H1 (cell line): ENCODE data around the gene TROAP. TPM values are rescaled to one million over a fixed set of nuclear protein-coding genes. Genes with fewer than 3 reads are reported as not detected.

Source experiments
- CTCF ChIA-PET: fragments of 300-600 bp; sonication (Branson Sonifier 250); formaldehyde crosslinking; loops from one replicate; lab custom pipeline; 2021; ENCODE audit not compliant: partially characterized antibody; lab: Charles Lee
- POLR2A ChIA-PET: fragments of 300-600 bp; sonication (Branson Sonifier 250); formaldehyde crosslinking; loops from one replicate; lab custom pipeline; 2021; ENCODE audit warnings: inconsistent platforms; ENCODE audit not compliant: partially characterized antibody; lab: Charles Lee
- DNase-seq, 2 experiments: peaks; one replicate each; pipeline versions ENCODE4 v3.0.0 to v3.0.0-alpha.2; 2010 to 2022; ENCODE audit warnings: low spot score in 2 of 2, low read depth in 1 of 2, mixed read lengths in 1 of 2
- FAIRE-seq: peaks from 2 replicates; lab custom pipeline; 2011; peaks lifted over from hg19 to GRCh38; lab: Jason Lieb, UNC
- H2AFZ ChIP-seq: 2 replicates; pipeline ENCODE4 v1.8.1; 2012; ENCODE audit warnings: low read length, inconsistent platforms
- H2AK5ac ChIP-seq: 2 replicates; pipeline ENCODE4 v1.6.1; 2013; ENCODE audit warnings: low read depth, low read length
- H2BK120ac ChIP-seq: replicated peaks from 2 replicates; pipeline ENCODE3; 2013; ENCODE audit warnings: low read depth, low read length, inconsistent platforms
- H2BK12ac ChIP-seq: 2 replicates; pipeline ENCODE4 v1.6.1; 2013; ENCODE audit warnings: low read depth, low read length
- H2BK15ac ChIP-seq: 2 replicates; pipeline ENCODE4 v1.6.1; 2013; ENCODE audit warnings: low read length
- H2BK20ac ChIP-seq: 2 replicates; pipeline ENCODE4 v1.6.1; 2013; ENCODE audit warnings: low read length
- H2BK5ac ChIP-seq: 2 replicates; pipeline ENCODE4 v1.6.1; 2013; ENCODE audit warnings: low read depth, low read length
- H3K14ac ChIP-seq: 2 replicates; pipeline ENCODE4 v1.6.1; 2013; ENCODE audit warnings: inconsistent platforms; ENCODE audit not compliant: insufficient read length
- H3K18ac ChIP-seq: 2 replicates; pipeline ENCODE4 v1.6.1; 2013; ENCODE audit warnings: low read length; ENCODE audit errors: extremely low read depth
- H3K23ac ChIP-seq: 2 replicates; pipeline ENCODE4 v1.6.1; 2013; ENCODE audit warnings: inconsistent platforms; ENCODE audit not compliant: insufficient read length
- H3K23me2 ChIP-seq: 2 replicates; pipeline ENCODE4 v1.6.1; 2013; ENCODE audit warnings: low read depth, low read length
- H3K27ac ChIP-seq: 2 replicates; pipeline ENCODE4 v1.6.1; 2011; ENCODE audit warnings: low read depth, low read length, inconsistent platforms
- H3K27me3 ChIP-seq, 4 experiments: replicated peaks in 1 of 4; 1 replicate in 1 of 4; 2 replicates in 3 of 4; pipeline versions ENCODE4 v1.6.1 to v1.8.1; 2011 to 2013; ENCODE audit warnings: low read length in 3 of 4, mild to moderate bottlenecking in 3 of 4, inconsistent platforms in 2 of 4, mixed read lengths in 2 of 4, moderate library complexity in 1 of 4; ENCODE audit not compliant: control insufficient read depth in 3 of 4, insufficient read depth in 3 of 4; ENCODE audit errors: extremely low read depth in 1 of 4
- H3K36me3 ChIP-seq, 4 experiments: 2 replicates each; pipeline versions ENCODE4 v1.6.1 to v1.8.1; 2011 to 2013; ENCODE audit warnings: mild to moderate bottlenecking in 4 of 4, low read length in 3 of 4, moderate library complexity in 2 of 4, control low read depth in 1 of 4, inconsistent platforms in 1 of 4; ENCODE audit not compliant: insufficient read depth in 4 of 4, control insufficient read depth in 2 of 4
- H3K4ac ChIP-seq: replicated peaks from 2 replicates; pipeline ENCODE3; 2013; ENCODE audit warnings: low read length, low read depth, mixed read lengths, inconsistent platforms; ENCODE audit not compliant: insufficient read length
- H3K4me1 ChIP-seq, 4 experiments: replicated peaks in 1 of 4; 1 replicate in 1 of 4; 2 replicates in 3 of 4; pipeline versions ENCODE4 v1.6.1 to v1.8.1; 2011 to 2013; ENCODE audit warnings: low read length in 3 of 4, inconsistent platforms in 2 of 4, mixed read lengths in 1 of 4; ENCODE audit not compliant: insufficient read depth in 4 of 4, control insufficient read depth in 3 of 4
- H3K4me2 ChIP-seq, 2 experiments: 2 replicates each; pipeline versions ENCODE4 v1.6.1 to v1.8.1; 2011 to 2013; ENCODE audit warnings: low read depth in 2 of 2, low read length in 2 of 2, control low read depth in 1 of 2, inconsistent platforms in 1 of 2, mild to moderate bottlenecking in 1 of 2; ENCODE audit not compliant: insufficient read depth in 1 of 2
- H3K4me3 ChIP-seq, 4 experiments: fragments of 200-600, 300-600 bp in 1 of 4; sonication (generic), shearing (Covaris generic), sonication (Bioruptor Twin) in 1 of 4; 2 replicates each; pipeline versions ENCODE4 v1.5.1 to v1.8.1; 2011 to 2016; ENCODE audit warnings: low read length in 4 of 4, low read depth in 3 of 4, control low read depth in 2 of 4, inconsistent platforms in 2 of 4, mild to moderate bottlenecking in 2 of 4, mixed read lengths in 1 of 4, moderate library complexity in 1 of 4; ENCODE audit not compliant: insufficient read depth in 2 of 4; ENCODE audit errors: extremely low read depth in 1 of 4
- H3K56ac ChIP-seq: replicated peaks from 2 replicates; pipeline ENCODE3; 2013; ENCODE audit warnings: low read depth, mild to moderate bottlenecking, mixed read lengths, low read length, inconsistent platforms; ENCODE audit not compliant: insufficient read length
- H3K79me1 ChIP-seq: 2 replicates; pipeline ENCODE4 v1.6.1; 2013; ENCODE audit warnings: low read depth, low read length, control low read depth
- H3K79me2 ChIP-seq, 2 experiments: 2 replicates each; pipeline versions ENCODE4 v1.6.1 to v1.8.1; 2012 to 2013; ENCODE audit warnings: low read length in 2 of 2, mild to moderate bottlenecking in 2 of 2, inconsistent platforms in 1 of 2; ENCODE audit not compliant: insufficient read depth in 2 of 2, control insufficient read depth in 1 of 2
- H3K9ac ChIP-seq, 4 experiments: replicated peaks in 1 of 4; 1 replicate in 1 of 4; 2 replicates in 3 of 4; pipeline versions ENCODE4 v1.6.1 to v1.8.1; 2011 to 2013; ENCODE audit warnings: low read depth in 3 of 4, low read length in 3 of 4, control low read depth in 2 of 4, mild to moderate bottlenecking in 2 of 4, moderate library complexity in 2 of 4, inconsistent platforms in 1 of 4; ENCODE audit errors: extremely low read depth in 1 of 4
- H3K9me3 ChIP-seq, 2 experiments: 2 replicates each; pipeline versions ENCODE4 v1.6.1 to v1.8.1; 2012 to 2013; ENCODE audit warnings: mild to moderate bottlenecking in 2 of 2, moderate library complexity in 2 of 2, control low read depth in 1 of 2, inconsistent platforms in 1 of 2, low read depth in 1 of 2, low read length in 1 of 2, mixed read lengths in 1 of 2; ENCODE audit not compliant: insufficient read depth in 2 of 2
- H4K20me1 ChIP-seq, 2 experiments: replicated peaks in 1 of 2; 2 replicates each; pipeline versions ENCODE3 to v1.8.1; 2011 to 2013; ENCODE audit warnings: inconsistent platforms in 2 of 2, low read length in 2 of 2, mild to moderate bottlenecking in 1 of 2; ENCODE audit not compliant: insufficient read depth in 2 of 2, control insufficient read depth in 1 of 2
- H4K5ac ChIP-seq: 2 replicates; pipeline ENCODE4 v1.6.1; 2013; ENCODE audit warnings: low read length, low read depth, mixed read lengths, inconsistent platforms; ENCODE audit not compliant: insufficient read length
- H4K8ac ChIP-seq: 2 replicates; pipeline ENCODE4 v1.8.0; 2013; ENCODE audit warnings: mild to moderate bottlenecking, moderate library complexity, low read length, inconsistent platforms; ENCODE audit not compliant: insufficient read depth; ENCODE audit errors: extremely low read depth
- H4K91ac ChIP-seq: replicated peaks from 2 replicates; pipeline ENCODE3; 2013; ENCODE audit warnings: low read length, mixed read lengths, inconsistent platforms; ENCODE audit not compliant: insufficient read length
- CEBPB ChIP-seq: IDR thresholded peaks from 2 replicates; pipeline ENCODE4 v1.6.1; 2012; ENCODE audit warnings: low read depth, low read length
- CREB1 ChIP-seq: IDR thresholded peaks from 2 replicates; pipeline ENCODE4 v1.6.1; 2012; ENCODE audit warnings: inconsistent platforms
- CTBP2 ChIP-seq: IDR thresholded peaks from 2 replicates; pipeline ENCODE4 v1.7.0; 2011; ENCODE audit warnings: borderline replicate concordance, mild to moderate bottlenecking, moderate library complexity, mixed read lengths, low read length; ENCODE audit not compliant: insufficient read depth, insufficient read length
- EP300 ChIP-seq, 2 experiments: IDR thresholded peaks; 1 replicate in 1 of 2; 2 replicates in 1 of 2; pipeline ENCODE4 v1.6.1; 2011 to 2012; ENCODE audit warnings: low read depth in 2 of 2, low read length in 2 of 2, mild to moderate bottlenecking in 2 of 2, borderline replicate concordance in 1 of 2, inconsistent platforms in 1 of 2, moderate library complexity in 1 of 2
- RBBP5 ChIP-seq: IDR thresholded peaks from 2 replicates; pipeline ENCODE4 v1.7.1; 2012; ENCODE audit warnings: low read depth, mild to moderate bottlenecking, inconsistent platforms, low read length, moderate library complexity, borderline replicate concordance
- RFX5 ChIP-seq: IDR thresholded peaks from 2 replicates; pipeline ENCODE4 v1.6.1; 2011; ENCODE audit warnings: low read depth, low read length, improper control_type of control experiment, borderline replicate concordance
- RNF2 ChIP-seq: fragments of 200-900, 300-1000 bp; sonication (generic); IDR thresholded peaks from 2 replicates; pipeline ENCODE4 v1.7.1; 2016; ENCODE audit warnings: borderline replicate concordance, low read depth, mild to moderate bottlenecking, antibody characterized with exemption, low read length; ENCODE audit not compliant: poor library complexity, severe bottlenecking; ENCODE audit errors: missing control alignments
- RXRA ChIP-seq: IDR thresholded peaks from 2 replicates; pipeline ENCODE4 v1.6.1; 2011; ENCODE audit warnings: low read depth, mild to moderate bottlenecking, low read length, moderate library complexity; ENCODE audit not compliant: insufficient read depth
- SP4 ChIP-seq: IDR thresholded peaks from 2 replicates; pipeline ENCODE4 v1.6.1; 2012; ENCODE audit warnings: low read length, inconsistent platforms
- SUZ12 ChIP-seq: fragments of 200-600 bp; sonication (generic); IDR thresholded peaks from 2 replicates; pipeline ENCODE4 v1.6.1; 2012; ENCODE audit warnings: mild to moderate bottlenecking, inconsistent platforms, low read length, moderate library complexity, mixed read lengths
- TBP ChIP-seq: IDR thresholded peaks from 2 replicates; pipeline ENCODE4 v1.6.1; 2011; ENCODE audit warnings: low read depth, low read length, improper control_type of control experiment
- TCF12 ChIP-seq: IDR thresholded peaks from 2 replicates; pipeline ENCODE4 v1.6.1; 2011; ENCODE audit warnings: low read depth, mild to moderate bottlenecking, low read length
- WGBS, 2 experiments: shearing (Covaris generic) in 1 of 2; methylation state at CpG; one replicate each; pipeline versions ENCODE4 v1.1.6 to v1.1.7; 2013 to 2015; ENCODE audit warnings: low lambda C conversion rate in 2 of 2, mixed read lengths in 2 of 2, inconsistent platforms in 1 of 2, low coverage in 1 of 2, missing lambda C conversion rate in 1 of 2; ENCODE audit not compliant: insufficient replicate concordance in 2 of 2, insufficient coverage in 1 of 2, insufficient read length in 1 of 2; ENCODE audit errors: extremely low coverage in 1 of 2, missing lambda C conversion rate in 1 of 2; 5-methylcytosine and 5-hydroxymethylcytosine counted together
- polyA plus RNA-seq, 7 experiments: library from polyadenylated mRNA; depleted of rRNA in 3 of 7; stranded (reverse) in 5 of 7; unstranded in 2 of 7; fragments of >200 nt in 5 of 7; fragments of 200-250 nt in 2 of 7; gene quantifications; 1 replicate in 5 of 7; 2 replicates in 1 of 7; 4 replicates in 1 of 7; pipeline versions ENCODE4 v1.2.1 to v1.2.3, GENCODE V29; 2011 to 2013; ENCODE audit warnings: missing spikeins in 2 of 7, mixed read lengths in 2 of 7
- total RNA-seq: library from RNA; stranded (reverse); fragmentation: NEBNext Ultra II Directional; extraction: Animal tissue kit (Norgen Biotek cat#: 25700); gene quantifications from 2 replicates; pipeline ENCODE4 v1.2.1, GENCODE V29; 2021

The TROAP gene
- total and polyA plus RNA-seq, 2 of the 8 experiments (the other 6 are each of a cell fraction or from before 2014, with no cell fraction given): 36.7 to 52.0 TPM

DNA sequence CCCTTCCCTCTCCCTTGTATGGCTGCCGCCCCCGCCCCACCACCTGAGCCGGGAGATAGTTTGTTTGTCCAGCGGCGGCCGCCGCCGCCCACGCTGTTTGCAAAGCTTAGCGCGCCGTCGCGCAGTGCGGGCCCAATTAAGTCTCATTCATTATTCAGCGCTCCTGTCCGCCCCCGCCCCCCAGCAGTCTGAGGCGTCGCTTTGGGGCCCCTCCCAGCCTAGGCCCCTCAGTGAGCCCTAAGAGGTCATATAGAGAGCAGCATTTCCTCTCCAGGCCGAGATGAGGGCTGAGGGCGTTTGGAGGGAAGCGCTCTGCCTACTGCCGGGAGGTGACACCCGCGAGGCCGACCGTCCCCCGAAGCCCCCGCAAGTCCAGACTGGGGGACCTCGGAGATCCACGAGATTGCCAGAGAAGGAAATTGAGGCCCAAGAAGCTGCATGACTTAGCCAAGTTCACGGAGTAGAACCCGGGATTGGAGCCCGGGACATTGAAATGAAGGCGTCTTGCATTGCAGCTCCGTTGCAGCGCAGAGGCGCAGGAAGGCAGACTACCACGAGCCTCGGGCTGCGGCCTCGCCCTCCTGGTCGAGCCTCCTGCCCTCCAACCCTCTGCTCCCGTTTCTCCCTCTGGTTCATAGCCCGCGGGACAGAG is 23.7 kb downstream of the TROAP start, which contains the start of gene DNAJC22:
DNAJC22 (plus strand) TSS at position 230 of the 652 bp plus-strand sequence. CDS start 1,985 bp downstream, outside the sequence.
- H3K27me3 ChIP-seq: peaks cover 52 to 80% (median 75%) of the 10 kb centered on the region in 4 experiments
- DNase-seq: peak in 1 of 2 experiments; percentile 77
- peaks cover 4 to 22% (median 15%) of the 10 kb centered on the region in 4 experiments for H3K4me1 ChIP-seq
- no peak within 1 kb of the TSS for H2AK5ac ChIP-seq
- H3K79me2 ChIP-seq: no peaks in the 10 kb centered on the region
- H4K8ac ChIP-seq: peak within 1 kb of the TSS; percentile 76
- no peak within 1 kb of the TSS for H3K9ac ChIP-seq
- no peak within 1 kb of the TSS for H2BK20ac ChIP-seq
- H4K91ac ChIP-seq: no peak within 1 kb of the TSS
- H3K4ac ChIP-seq: no peak within 1 kb of the TSS
- H3K23me2 ChIP-seq: peaks cover 9% of the 10 kb centered on the region
- H3K23ac ChIP-seq: no peak within 1 kb of the TSS
- H2BK15ac ChIP-seq: no peak within 1 kb of the TSS
- H4K5ac ChIP-seq: no peak within 1 kb of the TSS
- no peak within 1 kb of the TSS for H3K14ac ChIP-seq
- 2% methylated on average over 47 of the region's 47 CpGs; no CpG with 5 or more reads in 1 of the 2 experiments for WGBS, 2 experiments
- H3K9me3 ChIP-seq: no peaks in the 10 kb centered on the region
- peak within 1 kb of the TSS; percentile 45 to 80 for H3K4me2 ChIP-seq
- H3K4me3 ChIP-seq: peak within 1 kb of the TSS; percentile 25 to 69 (median 40); a peak in 7 of 8 replicates
- peak within 1 kb of the TSS; percentile 52; the same call in 1 of the 2 replicates for H2BK12ac ChIP-seq
- H3K27ac ChIP-seq: no peak within 1 kb of the TSS
- no peak for FAIRE-seq
- ChIA-PET CTCF (interaction anchor here (0.5 to 26.7 kb wide), 35 partner anchors 8 to 723 kb away, joined by 3 to 538 read pairs (median 6); partner anchors contain the start of genes C1QL4, PRPH, SPATS2 and TROAP), POLR2A (interaction anchor here (1.0 to 3.1 kb wide), 10 partner anchors 10 to 191 kb away, joined by 3 to 32 read pairs (median 6); partner anchors contain the start of genes C1QL4, PRPH, SPATS2 and TROAP)
- H4K20me1 ChIP-seq: peaks cover 10 to 18% of the 10 kb centered on the region in 2 experiments
- no peak within 1 kb of the TSS for H2BK5ac ChIP-seq
- no peak within 1 kb of the TSS for H2AFZ ChIP-seq
- H3K79me1 ChIP-seq: no peaks in the 10 kb centered on the region
- no peak within 1 kb of the TSS for H3K56ac ChIP-seq
- no peak within 1 kb of the TSS; the same call in 1 of the 2 replicates for H3K18ac ChIP-seq
- H3K36me3 ChIP-seq: no peaks in the 10 kb centered on the region; a peak in 1 of 8 replicates
- H2BK120ac ChIP-seq: no peak within 1 kb of the TSS
- TF ChIP-seq EP300 (IDR thresholded peaks at IDR 0.05; ENCODE audit: borderline replicate concordance in 1 of 2, low read depth in 2 of 2, low read length in 2 of 2): no peak
- TF ChIP-seq TBP: no peak
- peak; percentile 91 for TF ChIP-seq SUZ12
- TF ChIP-seq RXRA: no peak
- no peak for TF ChIP-seq TCF12
- TF ChIP-seq CTBP2: no peak
- peak; percentile 62 for TF ChIP-seq RNF2
- no peak for TF ChIP-seq CEBPB
- TF ChIP-seq SP4: no peak
- no peak for TF ChIP-seq RFX5
- TF ChIP-seq CREB1: no peak
- TF ChIP-seq RBBP5: no peak
